K562 (cell line): ENCODE results near the gene ZNF782. TPM values are rescaled to one million over a fixed set of nuclear protein-coding genes. Genes with fewer than 3 reads are reported as not detected.

Source experiments
- ATF1 ChIP-seq, 2 experiments: fragments of 450-650 bp in 1 of 2; IDR thresholded peaks; 2 replicates each; pipeline ENCODE4 v1.6.1; 2016; ENCODE audit warnings: missing compliant biosample characterization in 1 of 2, missing genetic modification characterization in 1 of 2
- CTBP1 ChIP-seq: fragments of 450-650 bp; IDR thresholded peaks from 2 replicates; pipeline ENCODE4 v1.6.1; 2016; ENCODE audit warnings: borderline replicate concordance
- ETV6 ChIP-seq, 3 experiments: fragments of 150-350 bp in 1 of 3; sonication (generic) in 1 of 3; formaldehyde crosslinking in 1 of 3; IDR thresholded peaks; 2 replicates each; pipeline versions ENCODE4 v1.6.1 to v1.8.0; 2014 to 2022; ENCODE audit warnings: borderline replicate concordance in 2 of 3, low read depth in 2 of 3, antibody characterized with exemption in 1 of 3, low read length in 1 of 3, mild to moderate bottlenecking in 1 of 3, missing genetic modification reagents in 1 of 3
- HIVEP1 ChIP-seq: fragments of 250-450 bp; sonication (Bioruptor Pico); IDR thresholded peaks from 2 replicates; pipeline ENCODE4 v1.4.0; 2020; ENCODE audit warnings: mild to moderate bottlenecking
- HNRNPK ChIP-seq: fragments of 200-400 bp; formaldehyde crosslinking; IDR thresholded peaks from one replicate; pipeline ENCODE4 v1.6.1; 2018; ENCODE audit warnings: mild to moderate bottlenecking, low read depth, low read length; ENCODE audit not compliant: poor library complexity, severe bottlenecking
- IFI16 ChIP-seq: fragments of 250-450 bp; sonication (Bioruptor Pico); IDR thresholded peaks from 2 replicates; pipeline ENCODE4 v2.1.2; 2022; ENCODE audit warnings: mild to moderate bottlenecking, inconsistent platforms
- L3MBTL2 ChIP-seq: fragments of 450-650 bp; IDR thresholded peaks from 2 replicates; pipeline ENCODE4 v1.6.1; 2016; ENCODE audit warnings: mild to moderate bottlenecking, moderate library complexity
- MEF2D ChIP-seq: conservative IDR thresholded peaks from 2 replicates; pipeline ENCODE4 v1.6.1; 2016; ENCODE audit warnings: low read depth, missing genetic modification characterization, missing compliant biosample characterization
- NBN ChIP-seq: fragments of 450-650 bp; IDR thresholded peaks from 2 replicates; pipeline ENCODE4 v1.6.1; 2016; ENCODE audit warnings: low read depth, mild to moderate bottlenecking
- PCBP1 ChIP-seq: fragments of 200-400 bp; formaldehyde crosslinking; IDR thresholded peaks from 2 replicates; pipeline ENCODE4 v1.6.1; 2018; ENCODE audit warnings: mild to moderate bottlenecking, low read depth, low read length; ENCODE audit not compliant: poor library complexity, severe bottlenecking
- PRMT5 ChIP-seq: sonication (generic); formaldehyde crosslinking; IDR thresholded peaks from 2 replicates; pipeline ENCODE4 v1.5.0; 2020; ENCODE audit warnings: missing genetic modification reagents
- TAF15 ChIP-seq: fragments of 200-400 bp; formaldehyde crosslinking; IDR thresholded peaks from 2 replicates; pipeline ENCODE4 v1.6.1; 2017; ENCODE audit warnings: mild to moderate bottlenecking, low read depth, low read length, moderate library complexity
- ZNF263 ChIP-seq: sonication (generic); formaldehyde crosslinking; IDR thresholded peaks from 2 replicates; pipeline ENCODE4 v1.8.0; 2022; ENCODE audit warnings: mild to moderate bottlenecking, missing genetic modification reagents, borderline replicate concordance
- ZNF347 ChIP-seq: fragments of 450-650 bp; formaldehyde crosslinking; IDR thresholded peaks from 2 replicates; pipeline ENCODE4 v1.4.0; 2020; ENCODE audit warnings: low read depth, mild to moderate bottlenecking, moderate library complexity
- polyA plus RNA-seq, 8 experiments: library from polyadenylated mRNA; depleted of rRNA in 4 of 8; stranded (reverse) in 5 of 8; unstranded in 3 of 8; fragments of >200 nt; fragmentation: Nextera tagmentation in 2 of 8; fragmentation: Illumina TruSeq in 1 of 8; extraction: Ambion mirVana in 2 of 8; extraction: Trizol in 1 of 8; gene quantifications; 2 replicates each; pipeline versions ENCODE4 v1.2.1 to v1.2.3, GENCODE V29; 2011 to 2014; ENCODE audit warnings: inconsistent platforms in 1 of 8, missing spikeins in 1 of 8
- total RNA-seq, 7 experiments: library from RNA; depleted of rRNA in 6 of 7; stranded (reverse); fragments of >200 nt in 6 of 7; fragmentation: Illumina TruSeq in 2 of 7; extraction: Trizol in 2 of 7; gene quantifications; 2 replicates each; pipeline versions ENCODE4 v1.2.1 to v1.2.3, GENCODE V29; 2011 to 2021; ENCODE audit warnings: low replicate concordance in 1 of 7
- TF ChIP-seq, protein P1 (sequence below): fragments of 150-350 bp; IDR thresholded peaks from 2 replicates; pipeline ENCODE4 v1.6.1; 2014; ENCODE audit warnings: low read depth, mild to moderate bottlenecking, low read length, borderline replicate concordance
- TF ChIP-seq, protein P2 (sequence below): sonication (generic); formaldehyde crosslinking; IDR thresholded peaks from 2 replicates; pipeline ENCODE4 v1.8.0; 2023; ENCODE audit warnings: missing genetic modification reagents, mild to moderate bottlenecking, borderline replicate concordance

The ZNF782 gene
- total and polyA plus RNA-seq, 9 of the 15 experiments (the other 6 are each of a cell fraction or from before 2014, with no cell fraction given) = 0.38 to 8.8 (median 4.5) TPM

DNA sequence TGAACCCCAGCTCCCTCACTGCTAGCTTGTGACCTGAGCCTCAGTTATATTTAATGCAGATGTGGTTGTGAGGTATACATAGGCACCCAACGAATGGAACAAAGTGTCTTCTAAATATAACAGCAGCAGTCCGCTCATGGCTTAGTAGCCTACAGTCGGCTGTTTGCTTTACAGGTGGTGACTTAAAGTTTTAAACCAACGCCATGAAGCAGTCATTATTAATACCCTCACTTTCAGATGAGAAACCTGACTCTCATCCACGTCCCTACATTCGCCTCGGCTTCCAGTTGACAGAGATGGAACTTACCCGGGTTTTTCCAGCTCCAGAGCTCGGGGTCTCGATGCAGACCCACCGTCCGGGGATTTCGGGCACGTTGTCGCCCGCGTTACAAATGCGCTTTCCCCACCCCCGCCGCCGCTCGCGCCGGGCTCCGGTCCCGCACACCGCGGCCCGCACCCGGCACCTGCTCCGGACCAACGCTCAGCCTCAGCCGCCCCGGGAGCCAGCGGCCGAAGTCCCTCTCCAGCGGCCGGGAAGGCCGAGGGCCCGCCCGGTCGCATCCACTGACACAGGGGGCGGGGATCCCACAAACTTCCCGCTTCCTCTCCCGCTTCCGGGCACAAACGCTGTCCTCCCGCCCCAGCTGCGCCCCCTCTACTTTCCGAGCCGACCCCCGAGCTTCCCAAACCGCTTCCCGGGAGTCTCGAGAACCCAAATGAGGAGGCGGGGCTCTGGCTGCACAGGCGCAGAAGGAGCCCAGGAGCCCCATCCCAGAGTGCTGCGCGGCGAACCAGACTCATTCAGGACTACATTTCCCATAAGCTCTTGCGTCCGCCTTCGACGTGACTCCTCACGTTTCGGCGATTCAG is at the start of gene ZNF782 (continued):
- no peak for TF ChIP-seq ETV6 (IDR thresholded peaks at IDR 0.05; ENCODE audit: borderline replicate concordance in 1 of 2, low read depth in 2 of 2, low read length in 1 of 2)
- no peak for TF ChIP-seq ETV6 (CRISPR knock-in tag; IDR thresholded peaks at IDR 0.05; ENCODE audit: borderline replicate concordance)
- TF ChIP-seq PRMT5 = no peak
- TF ChIP-seq IFI16 (CRISPR knock-in tag) = no peak
- no peak for TF ChIP-seq NBN
- TF ChIP-seq HIVEP1 (CRISPR knock-in tag) = no peak
- TF ChIP-seq HNRNPK = no peak
- TF ChIP-seq ZNF347 (CRISPR knock-in tag) = no peak
- TF ChIP-seq ATF1 (CRISPR knock-in tag; IDR thresholded peaks at IDR 0.05) = no peak
- peak; percentile 86 for TF ChIP-seq ATF1 (tag; IDR thresholded peaks at IDR 0.05)
- no peak for TF ChIP-seq PCBP1
- TF ChIP-seq MEF2D (tag) = no peak
- TF ChIP-seq ZNF263 (CRISPR knock-in tag) = no peak; the same call in 1 of the 2 replicates
- TF ChIP-seq TAF15 = no peak
- TF ChIP-seq, protein P1, sequence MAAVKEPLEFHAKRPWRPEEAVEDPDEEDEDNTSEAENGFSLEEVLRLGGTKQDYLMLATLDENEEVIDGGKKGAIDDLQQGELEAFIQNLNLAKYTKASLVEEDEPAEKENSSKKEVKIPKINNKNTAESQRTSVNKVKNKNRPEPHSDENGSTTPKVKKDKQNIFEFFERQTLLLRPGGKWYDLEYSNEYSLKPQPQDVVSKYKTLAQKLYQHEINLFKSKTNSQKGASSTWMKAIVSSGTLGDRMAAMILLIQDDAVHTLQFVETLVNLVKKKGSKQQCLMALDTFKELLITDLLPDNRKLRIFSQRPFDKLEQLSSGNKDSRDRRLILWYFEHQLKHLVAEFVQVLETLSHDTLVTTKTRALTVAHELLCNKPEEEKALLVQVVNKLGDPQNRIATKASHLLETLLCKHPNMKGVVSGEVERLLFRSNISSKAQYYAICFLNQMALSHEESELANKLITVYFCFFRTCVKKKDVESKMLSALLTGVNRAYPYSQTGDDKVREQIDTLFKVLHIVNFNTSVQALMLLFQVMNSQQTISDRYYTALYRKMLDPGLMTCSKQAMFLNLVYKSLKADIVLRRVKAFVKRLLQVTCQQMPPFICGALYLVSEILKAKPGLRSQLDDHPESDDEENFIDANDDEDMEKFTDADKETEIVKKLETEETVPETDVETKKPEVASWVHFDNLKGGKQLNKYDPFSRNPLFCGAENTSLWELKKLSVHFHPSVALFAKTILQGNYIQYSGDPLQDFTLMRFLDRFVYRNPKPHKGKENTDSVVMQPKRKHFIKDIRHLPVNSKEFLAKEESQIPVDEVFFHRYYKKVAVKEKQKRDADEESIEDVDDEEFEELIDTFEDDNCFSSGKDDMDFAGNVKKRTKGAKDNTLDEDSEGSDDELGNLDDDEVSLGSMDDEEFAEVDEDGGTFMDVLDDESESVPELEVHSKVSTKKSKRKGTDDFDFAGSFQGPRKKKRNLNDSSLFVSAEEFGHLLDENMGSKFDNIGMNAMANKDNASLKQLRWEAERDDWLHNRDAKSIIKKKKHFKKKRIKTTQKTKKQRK = no peak
- TF ChIP-seq CTBP1 = peak; percentile 28; the same call in 1 of the 2 replicates
- TF ChIP-seq L3MBTL2 = no peak
- TF ChIP-seq, protein P2, sequence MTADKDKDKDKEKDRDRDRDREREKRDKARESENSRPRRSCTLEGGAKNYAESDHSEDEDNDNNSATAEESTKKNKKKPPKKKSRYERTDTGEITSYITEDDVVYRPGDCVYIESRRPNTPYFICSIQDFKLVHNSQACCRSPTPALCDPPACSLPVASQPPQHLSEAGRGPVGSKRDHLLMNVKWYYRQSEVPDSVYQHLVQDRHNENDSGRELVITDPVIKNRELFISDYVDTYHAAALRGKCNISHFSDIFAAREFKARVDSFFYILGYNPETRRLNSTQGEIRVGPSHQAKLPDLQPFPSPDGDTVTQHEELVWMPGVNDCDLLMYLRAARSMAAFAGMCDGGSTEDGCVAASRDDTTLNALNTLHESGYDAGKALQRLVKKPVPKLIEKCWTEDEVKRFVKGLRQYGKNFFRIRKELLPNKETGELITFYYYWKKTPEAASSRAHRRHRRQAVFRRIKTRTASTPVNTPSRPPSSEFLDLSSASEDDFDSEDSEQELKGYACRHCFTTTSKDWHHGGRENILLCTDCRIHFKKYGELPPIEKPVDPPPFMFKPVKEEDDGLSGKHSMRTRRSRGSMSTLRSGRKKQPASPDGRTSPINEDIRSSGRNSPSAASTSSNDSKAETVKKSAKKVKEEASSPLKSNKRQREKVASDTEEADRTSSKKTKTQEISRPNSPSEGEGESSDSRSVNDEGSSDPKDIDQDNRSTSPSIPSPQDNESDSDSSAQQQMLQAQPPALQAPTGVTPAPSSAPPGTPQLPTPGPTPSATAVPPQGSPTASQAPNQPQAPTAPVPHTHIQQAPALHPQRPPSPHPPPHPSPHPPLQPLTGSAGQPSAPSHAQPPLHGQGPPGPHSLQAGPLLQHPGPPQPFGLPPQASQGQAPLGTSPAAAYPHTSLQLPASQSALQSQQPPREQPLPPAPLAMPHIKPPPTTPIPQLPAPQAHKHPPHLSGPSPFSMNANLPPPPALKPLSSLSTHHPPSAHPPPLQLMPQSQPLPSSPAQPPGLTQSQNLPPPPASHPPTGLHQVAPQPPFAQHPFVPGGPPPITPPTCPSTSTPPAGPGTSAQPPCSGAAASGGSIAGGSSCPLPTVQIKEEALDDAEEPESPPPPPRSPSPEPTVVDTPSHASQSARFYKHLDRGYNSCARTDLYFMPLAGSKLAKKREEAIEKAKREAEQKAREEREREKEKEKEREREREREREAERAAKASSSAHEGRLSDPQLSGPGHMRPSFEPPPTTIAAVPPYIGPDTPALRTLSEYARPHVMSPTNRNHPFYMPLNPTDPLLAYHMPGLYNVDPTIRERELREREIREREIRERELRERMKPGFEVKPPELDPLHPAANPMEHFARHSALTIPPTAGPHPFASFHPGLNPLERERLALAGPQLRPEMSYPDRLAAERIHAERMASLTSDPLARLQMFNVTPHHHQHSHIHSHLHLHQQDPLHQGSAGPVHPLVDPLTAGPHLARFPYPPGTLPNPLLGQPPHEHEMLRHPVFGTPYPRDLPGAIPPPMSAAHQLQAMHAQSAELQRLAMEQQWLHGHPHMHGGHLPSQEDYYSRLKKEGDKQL (CRISPR knock-in tag) = no peak
